ENCODE measurements around the gene PTGDR. TPM values are rescaled to one million over a fixed set of nuclear protein-coding genes. Genes with fewer than 3 reads are reported as not detected.
A peak's percentile ranks its signal among the peaks of the same experiment; 100 is the strongest.

The PTGDR gene
- total RNA-seq, result under 1 TPM in 1 of 2 donors, not detected in 1; 0.09 TPM
- polyA plus RNA-seq (2013, experiment 1 of 2), result not detected
- not detected for polyA plus RNA-seq (2013, experiment 2 of 2)
- long read RNA-seq, experiment 1, result 0 reads
- long read RNA-seq, experiment 2, partial matches to known transcripts, result 0 of 1 reads
- long read RNA-seq, experiment 2, other reads (novel, unspliced or antisense), result 0 of 1 reads
- long read RNA-seq, experiment 3, result 0 reads
- long read RNA-seq, experiment 4, result 0 reads

- peaks cover 69% of the 10 kb centered on the region for H3K27me3 Mint-ChIP-seq (ENCODE audit: insufficient read depth)
- peak; percentile 83 for DNase-seq
- H3K27ac ChIP-seq (ENCODE audit: low read depth, low read length), result no peak within 1 kb of the TSS
- no peaks in the 10 kb centered on the region for H3K36me3 Mint-ChIP-seq (ENCODE audit: low read depth)
- H3K4me3 Mint-ChIP-seq, result peak within 1 kb of the TSS; percentile 63
- H3K4me3 ChIP-seq (ENCODE audit: low read length), result peak within 1 kb of the TSS; percentile 76
- no peak within 1 kb of the TSS for H3K9ac ChIP-seq (ENCODE audit: extremely low read depth, low read length, poor library complexity, severe bottlenecking)
- no peaks in the 10 kb centered on the region for H3K9me3 ChIP-seq (ENCODE audit: control insufficient read depth, low read length)
- no peaks in the 10 kb centered on the region for H3K9me3 Mint-ChIP-seq
- H3K4me1 ChIP-seq (ENCODE audit: control insufficient read depth, insufficient read depth, low read length), result no peaks in the 10 kb centered on the region
- no peak for TF ChIP-seq CTCF (conservative IDR thresholded peaks at IDR 0.05)
- no peak within 1 kb of the TSS for H3K27ac Mint-ChIP-seq
- WGBS, 2 experiments (ENCODE audit: insufficient coverage in 1 of 2, insufficient read length in 1 of 2), result 4% methylated on average over 19 to 63 of the region's 63 CpGs
- peaks cover 17% of the 10 kb centered on the region for H3K4me1 Mint-ChIP-seq
- peaks cover 64% of the 10 kb centered on the region for H3K27me3 ChIP-seq (ENCODE audit: control insufficient read depth, insufficient read depth, low read length, poor library complexity, severe bottlenecking)
- H3K36me3 ChIP-seq (ENCODE audit: control insufficient read depth, insufficient read depth, low read length), result no peaks in the 10 kb centered on the region
Observed at GRCh38 chr14:52267501-52268278, at the start of gene PTGDR. Gene PTGDR (plus strand): TSS chr14:52267698. CDS start chr14:52267815, 117 bp downstream.

GRCh38 chr14:52219488-52220084, 47.9 kb upstream of the PTGDR start:
- Histone ChIP-seq H3K9me3 (ENCODE audit: control insufficient read depth, low read length) (no peaks in the 10 kb centered on the region), H3K4me1 (ENCODE audit: control insufficient read depth, insufficient read depth, low read length) (no peaks in the 10 kb centered on the region), H3K4me3 (ENCODE audit: low read length) (no peak overlapping the region), H3K9ac (ENCODE audit: extremely low read depth, low read length, poor library complexity, severe bottlenecking) (no peak overlapping the region), H3K36me3 (ENCODE audit: control insufficient read depth, insufficient read depth, low read length) (no peaks in the 10 kb centered on the region), H3K27me3 (ENCODE audit: control insufficient read depth, insufficient read depth, low read length, poor library complexity, severe bottlenecking) (no peaks in the 10 kb centered on the region), H3K27ac (ENCODE audit: low read depth, low read length) (no peak overlapping the region)
- 89 to 98% methylated on average over 4 of the region's 4 CpGs for WGBS, 2 experiments (ENCODE audit: insufficient coverage in 1 of 2, insufficient read length in 1 of 2)
- H3K9me3 Mint-ChIP-seq, result no peaks in the 10 kb centered on the region
- H3K27me3 Mint-ChIP-seq (ENCODE audit: insufficient read depth), result no peaks in the 10 kb centered on the region
- DNase-seq, result no peak
- no peak for TF ChIP-seq CTCF (conservative IDR thresholded peaks at IDR 0.05)
- no peaks in the 10 kb centered on the region for H3K36me3 Mint-ChIP-seq (ENCODE audit: low read depth)
- H3K27ac Mint-ChIP-seq, result no peak overlapping the region
- peaks cover 16% of the 10 kb centered on the region for H3K4me1 Mint-ChIP-seq
- no peak overlapping the region for H3K4me3 Mint-ChIP-seq

GRCh38 chr14:52220924-52221811, 46.3 kb upstream of the PTGDR start:
- Mint-ChIP-seq H3K36me3 (ENCODE audit: low read depth) (no peaks in the 10 kb centered on the region), H3K9me3 (no peaks in the 10 kb centered on the region), H3K4me1 (peaks cover 16% of the 10 kb centered on the region), H3K27ac (no peak overlapping the region), H3K27me3 (ENCODE audit: insufficient read depth) (no peaks in the 10 kb centered on the region), H3K4me3 (no peak overlapping the region)
- no peaks in the 10 kb centered on the region for H3K27me3 ChIP-seq (ENCODE audit: control insufficient read depth, insufficient read depth, low read length, poor library complexity, severe bottlenecking)
- H3K36me3 ChIP-seq (ENCODE audit: control insufficient read depth, insufficient read depth, low read length), result no peaks in the 10 kb centered on the region
- 87 to 93% methylated on average over 6 to 7 of the region's 7 CpGs for WGBS, 2 experiments (ENCODE audit: insufficient coverage in 1 of 2, insufficient read length in 1 of 2)
- H3K9ac ChIP-seq (ENCODE audit: extremely low read depth, low read length, poor library complexity, severe bottlenecking), result no peak overlapping the region
- H3K27ac ChIP-seq (ENCODE audit: low read depth, low read length), result no peak overlapping the region
- H3K9me3 ChIP-seq (ENCODE audit: control insufficient read depth, low read length), result no peaks in the 10 kb centered on the region
- DNase-seq, result no peak
- no peak overlapping the region for H3K4me3 ChIP-seq (ENCODE audit: low read length)
- no peaks in the 10 kb centered on the region for H3K4me1 ChIP-seq (ENCODE audit: control insufficient read depth, insufficient read depth, low read length)
- no peak for TF ChIP-seq CTCF (conservative IDR thresholded peaks at IDR 0.05)
